Naive thymus-derived CD4-positive, alpha-beta T cell (primary cell): ENCODE measurements around the gene DOCK10. TPM values are rescaled to one million over a fixed set of nuclear protein-coding genes. Genes with fewer than 3 reads are reported as not detected.

Source experiments
- ATAC-seq: fragments of 150-1000 bp; cut with Tn5 transposase; 2 replicates; pipeline ENCODE4 v1.10.0; 2021; ENCODE audit warnings: mild to moderate bottlenecking, moderate library complexity
- CTCF ChIA-PET: fragments of 350-600 bp; sonication (Branson Sonifier 250); formaldehyde crosslinking; loops from one replicate; lab custom pipeline; 2021; ENCODE audit warnings: antibody characterized with exemption; lab: Charles Lee
- POLR2A ChIA-PET: fragments of 350-600 bp; sonication (Branson Sonifier 250); formaldehyde crosslinking; loops from one replicate; lab custom pipeline; 2021; ENCODE audit warnings: antibody characterized with exemption, inconsistent platforms; lab: Charles Lee
- DNase-seq, 9 donors: peaks; one replicate each; pipeline versions ENCODE4 v3.0.0 to v3.0.0-alpha.2; 2020 to 2022; ENCODE audit warnings: mixed read lengths in 1 of 9
- H3K27ac ChIP-seq: one replicate; pipeline ENCODE4 v1.7.0; 2013; ENCODE audit warnings: mild to moderate bottlenecking, low read depth, low read length, moderate library complexity
- H3K27me3 ChIP-seq, 2 donors: one replicate each; pipeline ENCODE4 v1.7.0; 2013; ENCODE audit warnings: low read length in 2 of 2, mild to moderate bottlenecking in 2 of 2, moderate library complexity in 2 of 2; ENCODE audit not compliant: control insufficient read depth in 2 of 2, insufficient read depth in 2 of 2
- H3K36me3 ChIP-seq, 3 experiments: 1 replicate in 2 of 3; 2 replicates in 1 of 3; pipeline ENCODE4 v1.7.0; 2013; ENCODE audit warnings: low read length in 3 of 3, mild to moderate bottlenecking in 3 of 3, moderate library complexity in 1 of 3; ENCODE audit not compliant: insufficient read depth in 3 of 3, control insufficient read depth in 2 of 3
- H3K4me1 ChIP-seq, 2 donors: one replicate each; pipeline ENCODE4 v1.7.0; 2013; ENCODE audit warnings: low read length in 2 of 2, mild to moderate bottlenecking in 2 of 2, moderate library complexity in 1 of 2; ENCODE audit not compliant: control insufficient read depth in 2 of 2, insufficient read depth in 2 of 2
- H3K4me3 ChIP-seq: 2 replicates; pipeline ENCODE4 v1.7.0; 2013; ENCODE audit warnings: mild to moderate bottlenecking, low read length
- H3K9me3 ChIP-seq, 3 experiments: 1 replicate in 2 of 3; 2 replicates in 1 of 3; pipeline ENCODE4 v1.7.0; 2013; ENCODE audit warnings: low read length in 3 of 3; ENCODE audit not compliant: control insufficient read depth in 2 of 3
- H3K27ac Mint-ChIP-seq, 9 donors: one replicate each; pipeline ENCODE4 v1.8.0; 2020 to 2022; ENCODE audit warnings: mixed read lengths in 9 of 9, mild to moderate bottlenecking in 8 of 9, moderate library complexity in 5 of 9, inconsistent platforms in 2 of 9
- H3K27me3 Mint-ChIP-seq, 5 donors: one replicate each; pipeline ENCODE4 v1.8.0; 2021 to 2022; ENCODE audit warnings: mixed read lengths in 5 of 5, mild to moderate bottlenecking in 1 of 5
- H3K36me3 Mint-ChIP-seq, 5 donors: one replicate each; pipeline ENCODE4 v1.8.0; 2020 to 2022; ENCODE audit warnings: mixed read lengths in 5 of 5, mild to moderate bottlenecking in 3 of 5, inconsistent platforms in 1 of 5
- H3K4me1 Mint-ChIP-seq, 7 donors: one replicate each; pipeline ENCODE4 v1.8.0; 2020 to 2022; ENCODE audit warnings: mixed read lengths in 7 of 7, mild to moderate bottlenecking in 3 of 7, inconsistent platforms in 1 of 7
- H3K4me3 Mint-ChIP-seq, 10 donors: one replicate each; pipeline ENCODE4 v1.8.0; 2020 to 2022; ENCODE audit warnings: mild to moderate bottlenecking in 10 of 10, mixed read lengths in 10 of 10, moderate library complexity in 6 of 10, inconsistent platforms in 2 of 10
- H3K9me3 Mint-ChIP-seq, 11 donors: one replicate each; pipeline ENCODE4 v1.8.0; 2020 to 2022; ENCODE audit warnings: mixed read lengths in 11 of 11, mild to moderate bottlenecking in 4 of 11, inconsistent platforms in 1 of 11, moderate library complexity in 1 of 11
- intact Hi-C, 2 donors: fragments of 100-400 bp; cut with micrococcal nuclease; formaldehyde crosslinking; loops; one replicate each; pipeline ENCODE4 v1.15.1; 2023
- polyA plus RNA-seq, 2 donors: library from polyadenylated mRNA; unstranded; fragments of 300-500 nt; fragmentation: Illumina TruSeq; gene quantifications; one replicate each; pipeline ENCODE4 v1.2.3, GENCODE V29; 2021
- total RNA-seq, 6 experiments: library from RNA in 5 of 6; stranded (reverse) in 5 of 6; gene quantifications; 1 replicate in 5 of 6; 2 replicates in 1 of 6; pipeline ENCODE4 v1.2.3 and lab custom pipeline; 2021 to 2026

Gene DOCK10
- total and polyA plus RNA-seq, 7 experiments from 2014 or later = 64.2 to 275 (median 211) TPM

- Histone ChIP-seq H3K4me3 (no peak overlapping the region), H3K36me3 (peaks cover 60 to 99% (median 83%) of the 10 kb centered on the region in 3 experiments), H3K4me1 (no peaks in the 10 kb centered on the region), H3K9me3 (no peaks in the 10 kb centered on the region), H3K27me3 (no peaks in the 10 kb centered on the region), H3K27ac (no peak overlapping the region)
- ATAC-seq (no peak), DNase-seq (no peak)
- intact Hi-C loops = loop anchor here (5.0 to 10.0 kb wide), 4 partner anchors 38 to 205 kb away; no protein-coding TSS in a partner anchor
- no peak overlapping the region for H3K4me3 Mint-ChIP-seq
- peaks cover 10 to 69% (median 41%) of the 10 kb centered on the region in 5 donors for H3K36me3 Mint-ChIP-seq
- CTCF ChIA-PET = no interaction called here
- POLR2A ChIA-PET = no interaction called here
- H3K4me1 Mint-ChIP-seq = peaks cover 0 to 4% (median 0%) of the 10 kb centered on the region in 7 donors
- H3K27ac Mint-ChIP-seq = peak overlapping the region in 2 of 9 donors; percentile 24 to 51
- H3K27me3 Mint-ChIP-seq = no peaks in the 10 kb centered on the region
- H3K9me3 Mint-ChIP-seq = peaks cover 0 to 4% (median 0%) of the 10 kb centered on the region in 11 donors
These were observed 242.6 kb downstream of the DOCK10 start for GRCh38 chr2:224799691-224800090.

GRCh38 chr2:224798180-224798579 is 244.1 kb downstream of the DOCK10 start:
- Histone ChIP-seq H3K4me1 (no peaks in the 10 kb centered on the region), H3K36me3 (peaks cover 61 to 97% (median 81%) of the 10 kb centered on the region in 3 experiments), H3K4me3 (no peak overlapping the region), H3K27me3 (no peaks in the 10 kb centered on the region), H3K9me3 (no peaks in the 10 kb centered on the region), H3K27ac (no peak overlapping the region)
- intact Hi-C loops = loop anchor here in 1 of 2 donors (5.0 kb wide), 1 partner anchor 44 kb away; no protein-coding TSS in a partner anchor
- Mint-ChIP-seq H3K4me3 (no peak overlapping the region), H3K36me3 (peaks cover 10 to 76% (median 47%) of the 10 kb centered on the region in 5 donors), H3K27ac (peak overlapping the region in 8 of 9 donors; percentile 0 to 88 (median 52)), H3K9me3 (peaks cover 0 to 4% (median 0%) of the 10 kb centered on the region in 11 donors), H3K4me1 (peaks cover 0 to 4% (median 0%) of the 10 kb centered on the region in 7 donors), H3K27me3 (no peaks in the 10 kb centered on the region)
- ChIA-PET POLR2A (interaction anchor here (1.0 kb wide), 1 partner anchor 10 kb away, joined by 4 read pairs; no protein-coding TSS in a partner anchor), CTCF (interaction anchor here (0.6 to 0.7 kb wide), 3 partner anchors 62 to 158 kb away, joined by 3 to 4 read pairs (median 3); no protein-coding TSS in a partner anchor)
- no peak for DNase-seq
- no peak for ATAC-seq

DNA sequence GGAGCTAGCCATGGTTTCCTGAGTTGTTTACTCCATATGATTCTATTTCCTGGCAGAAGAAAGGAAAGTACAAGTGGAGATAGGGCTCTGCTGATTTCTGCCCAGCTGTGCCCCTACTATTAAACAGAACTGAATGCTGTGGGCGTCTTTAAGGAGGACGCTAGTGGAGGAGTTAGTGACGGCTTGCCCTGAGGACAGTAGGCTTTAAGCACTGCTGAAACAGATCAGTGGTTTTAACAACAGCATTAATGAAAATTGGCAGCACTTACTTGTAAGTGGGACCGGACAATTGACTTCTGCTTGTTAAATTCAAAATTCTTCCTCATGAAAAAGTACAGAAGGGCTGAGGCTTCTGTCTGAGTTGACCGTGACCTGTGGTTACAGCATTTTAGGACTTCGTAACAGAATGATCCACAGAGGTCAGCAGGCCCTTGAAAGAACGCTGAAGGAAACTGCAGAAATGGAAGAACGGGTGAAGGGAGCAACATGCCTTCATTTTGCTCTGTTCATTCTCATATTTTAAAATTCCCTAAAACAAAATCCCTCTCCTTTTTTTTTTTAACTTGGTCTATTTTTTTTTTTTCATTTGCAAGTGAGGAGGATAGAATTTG is 245.5 kb downstream of the DOCK10 start:
- CTCF ChIA-PET = no interaction called here
- intact Hi-C loops = loop anchor here in 1 of 2 donors (5.0 kb wide), 1 partner anchor 46 kb away; no protein-coding TSS in a partner anchor
- no peak overlapping the region for H3K4me3 Mint-ChIP-seq
- Histone ChIP-seq H3K27me3 (no peaks in the 10 kb centered on the region), H3K36me3 (peaks cover 54 to 93% (median 67%) of the 10 kb centered on the region in 3 experiments), H3K4me3 (no peak overlapping the region), H3K27ac (no peak overlapping the region), H3K9me3 (no peaks in the 10 kb centered on the region), H3K4me1 (no peaks in the 10 kb centered on the region)
- POLR2A ChIA-PET = no interaction called here
- no peaks in the 10 kb centered on the region for H3K27me3 Mint-ChIP-seq
- peak overlapping the region in 6 of 9 donors; percentile 33 to 64 (median 58) for H3K27ac Mint-ChIP-seq
- DNase-seq = no peak
- ATAC-seq = no peak
- peaks cover 0 to 4% (median 0%) of the 10 kb centered on the region in 7 donors for H3K4me1 Mint-ChIP-seq
- peaks cover 0 to 4% (median 0%) of the 10 kb centered on the region in 11 donors for H3K9me3 Mint-ChIP-seq
- H3K36me3 Mint-ChIP-seq = peaks cover 10 to 69% (median 46%) of the 10 kb centered on the region in 5 donors

- Histone ChIP-seq H3K4me1 (no peaks in the 10 kb centered on the region), H3K27ac (no peak overlapping the region), H3K36me3 (peaks cover 38 to 84% (median 51%) of the 10 kb centered on the region in 3 experiments), H3K27me3 (no peaks in the 10 kb centered on the region), H3K4me3 (no peak overlapping the region), H3K9me3 (no peaks in the 10 kb centered on the region)
- no peak overlapping the region for H3K4me3 Mint-ChIP-seq
- POLR2A ChIA-PET = no interaction called here
- H3K4me1 Mint-ChIP-seq = peaks cover 0 to 4% (median 0%) of the 10 kb centered on the region in 7 donors
- peak overlapping the region in 7 of 9 donors; percentile 14 to 80 (median 41) for H3K27ac Mint-ChIP-seq
- peaks cover 16 to 62% (median 43%) of the 10 kb centered on the region in 5 donors for H3K36me3 Mint-ChIP-seq
- peaks cover 0 to 2% (median 0%) of the 10 kb centered on the region in 11 donors for H3K9me3 Mint-ChIP-seq
- intact Hi-C loops = no loop called here
- no peaks in the 10 kb centered on the region for H3K27me3 Mint-ChIP-seq
- CTCF ChIA-PET = no interaction called here
- no peak for ATAC-seq
- DNase-seq = no peak
These were observed 248.3 kb downstream of the DOCK10 start for GRCh38 chr2:224793946-224794345.

- Histone ChIP-seq H3K4me3 (no peak overlapping the region), H3K27me3 (no peaks in the 10 kb centered on the region), H3K9me3 (no peaks in the 10 kb centered on the region), H3K36me3 (peaks cover 20 to 83% (median 50%) of the 10 kb centered on the region in 3 experiments), H3K4me1 (no peaks in the 10 kb centered on the region), H3K27ac (no peak overlapping the region)
- H3K27me3 Mint-ChIP-seq = no peaks in the 10 kb centered on the region
- no peak for ATAC-seq
- H3K9me3 Mint-ChIP-seq = no peaks in the 10 kb centered on the region
- ChIA-PET POLR2A (no interaction called here), CTCF (interaction anchor here (0.6 kb wide), 1 partner anchor 511 kb away, joined by 3 read pairs; no protein-coding TSS in a partner anchor)
- H3K36me3 Mint-ChIP-seq = peaks cover 22 to 51% (median 47%) of the 10 kb centered on the region in 5 donors
- H3K27ac Mint-ChIP-seq = peak overlapping the region in 2 of 9 donors; percentile 13 to 25
- intact Hi-C loops = loop anchor here in 1 of 2 donors (10.0 kb wide), 1 partner anchor 58 kb away; no protein-coding TSS in a partner anchor
- DNase-seq = no peak
- peaks cover 0 to 10% (median 0%) of the 10 kb centered on the region in 7 donors for H3K4me1 Mint-ChIP-seq
- H3K4me3 Mint-ChIP-seq = no peak overlapping the region
These were observed 255.4 kb downstream of the DOCK10 start for GRCh38 chr2:224786848-224787247.

- H3K4me1 ChIP-seq = no peaks in the 10 kb centered on the region
- Mint-ChIP-seq H3K27ac (peak overlapping the region in 8 of 9 donors; percentile 9 to 73 (median 38)), H3K36me3 (peaks cover 13 to 38% (median 31%) of the 10 kb centered on the region in 5 donors), H3K9me3 (no peaks in the 10 kb centered on the region), H3K4me1 (peaks cover 0 to 22% (median 10%) of the 10 kb centered on the region in 7 donors), H3K27me3 (no peaks in the 10 kb centered on the region), H3K4me3 (no peak overlapping the region)
- no peak overlapping the region for H3K4me3 ChIP-seq
- CTCF ChIA-PET = interaction anchor here (0.6 to 1.6 kb wide), 5 partner anchors 9 to 877 kb away, joined by 3 to 4 read pairs (median 4); no protein-coding TSS in a partner anchor
- POLR2A ChIA-PET = no interaction called here
- no peak for ATAC-seq
- H3K9me3 ChIP-seq = no peaks in the 10 kb centered on the region
- intact Hi-C loops = loop anchor here in 1 of 2 donors (10.0 kb wide), 1 partner anchor 63 kb away; no protein-coding TSS in a partner anchor
- no peaks in the 10 kb centered on the region for H3K27me3 ChIP-seq
- H3K27ac ChIP-seq = no peak overlapping the region
- no peak for DNase-seq
- peaks cover 17 to 55% (median 20%) of the 10 kb centered on the region in 3 experiments for H3K36me3 ChIP-seq
These were observed 260.9 kb downstream of the DOCK10 start for GRCh38 chr2:224781400-224781799.
